M059J (cell line): ENCODE measurements around the gene RUNX2. TPM values are rescaled to one million over a fixed set of nuclear protein-coding genes. Genes with fewer than 3 reads are reported as not detected.

Source experiments
- DNase-seq: peaks from one replicate; pipeline ENCODE4 v3.0.0-alpha.2; 2012; ENCODE audit warnings: low read depth
- total RNA-seq: library from RNA; depleted of rRNA; stranded (reverse); fragments of >200 nt; shearing (Covaris generic); gene quantifications from 2 replicates; pipeline ENCODE4 v1.2.3, GENCODE V29; 2014

The RUNX2 gene
- total RNA-seq, 1 experiment from 2014 or later, result 37.2 TPM

GRCh38 chr6:45433533-45434380 is 105.6 kb downstream of the RUNX2 start:
- DNase-seq, result no peak

- no peak for DNase-seq
These were observed 106.2 kb downstream of the RUNX2 start for GRCh38 chr6:45434381-45434700.

- peak; percentile 88 for DNase-seq
These were observed 108.7 kb downstream of the RUNX2 start for GRCh38 chr6:45436544-45437438.

- no peak for DNase-seq
These were observed 109.3 kb downstream of the RUNX2 start for GRCh38 chr6:45437439-45437815.

GRCh38 chr6:45438151-45438550 is 110.0 kb downstream of the RUNX2 start:
- DNase-seq, result no peak

GRCh38 chr6:45438849-45439406 is 110.8 kb downstream of the RUNX2 start:
- DNase-seq, result peak; percentile 96

GRCh38 chr6:45439459-45439858 is 111.3 kb downstream of the RUNX2 start:
- DNase-seq, result no peak

GRCh38 chr6:45439861-45440388 is 111.8 kb downstream of the RUNX2 start:
- DNase-seq, result no peak

- DNase-seq, result no peak
These were observed 113.8 kb downstream of the RUNX2 start for GRCh38 chr6:45441851-45442453.

GRCh38 chr6:45442716-45443115 is 114.6 kb downstream of the RUNX2 start:
- no peak for DNase-seq

GRCh38 chr6:45445364-45445748 is 117.2 kb downstream of the RUNX2 start:
- DNase-seq, result no peak

GRCh38 chr6:45445749-45446549 is 117.8 kb downstream of the RUNX2 start:
- DNase-seq, result peak; percentile 100

GRCh38 chr6:45447005-45447404 is 118.9 kb downstream of the RUNX2 start:
- no peak for DNase-seq

- DNase-seq, result no peak
These were observed 119.6 kb downstream of the RUNX2 start for GRCh38 chr6:45447716-45448115.

- peak; percentile 43 for DNase-seq
These were observed 120.6 kb downstream of the RUNX2 start for GRCh38 chr6:45448417-45449389.

- no peak for DNase-seq
These were observed 122.0 kb downstream of the RUNX2 start for GRCh38 chr6:45450132-45450531.

GRCh38 chr6:45450831-45451230 is 122.7 kb downstream of the RUNX2 start:
- no peak for DNase-seq

GRCh38 chr6:45454008-45454911 is 126.1 kb downstream of the RUNX2 start:
- DNase-seq, result peak; percentile 96

GRCh38 chr6:45455408-45455807 is 127.3 kb downstream of the RUNX2 start:
- no peak for DNase-seq
